B cell (primary cell): ENCODE data around the gene SLC9A5. TPM values are rescaled to one million over a fixed set of nuclear protein-coding genes. Genes with fewer than 3 reads are reported as not detected.

Source experiments
- ATAC-seq: fragments of 200-7000 bp; cut with Tn5 transposase; one replicate; pipeline ENCODE4 v1.10.0; 2021; ENCODE audit warnings: low read depth, mild to moderate bottlenecking, moderate number of reproducible peaks, moderate library complexity
- CTCF ChIA-PET: fragments of 350-600 bp; sonication (Branson Sonifier 250); formaldehyde crosslinking; loops from one replicate; lab custom pipeline; 2021; ENCODE audit warnings: antibody characterized with exemption, inconsistent platforms; lab: Charles Lee
- POLR2A ChIA-PET: fragments of 350-600 bp; sonication (Branson Sonifier 250); formaldehyde crosslinking; loops from one replicate; lab custom pipeline; 2021; ENCODE audit warnings: antibody characterized with exemption; lab: Charles Lee
- DNase-seq: peaks from one replicate; pipeline ENCODE4 v3.0.0; 2013
- H2AFZ ChIP-seq: 2 replicates; pipeline ENCODE4 v1.6.1; 2012; ENCODE audit warnings: mild to moderate bottlenecking, low read depth, low read length; ENCODE audit not compliant: insufficient read depth, poor library complexity, severe bottlenecking
- H3K27ac ChIP-seq, 2 donors: 1 replicate in 1 of 2; 2 replicates in 1 of 2; pipeline ENCODE4 v1.5.1; 2012 to 2013; ENCODE audit warnings: low read length in 2 of 2, mild to moderate bottlenecking in 2 of 2, moderate library complexity in 1 of 2
- H3K27me3 ChIP-seq, 4 experiments: fragments of 200-600 bp in 1 of 4; sonication (generic) in 1 of 4; replicated peaks in 1 of 4; 1 replicate in 2 of 4; 2 replicates in 2 of 4; pipeline versions ENCODE4 v1.6.1 to v1.7.0; 2013 to 2016; ENCODE audit warnings: low read length in 3 of 4, mild to moderate bottlenecking in 2 of 4, mixed read lengths in 1 of 4, moderate library complexity in 1 of 4; ENCODE audit not compliant: insufficient read depth in 4 of 4, control insufficient read depth in 3 of 4; ENCODE audit errors: control extremely low read depth in 1 of 4
- H3K36me3 ChIP-seq, 2 experiments: replicated peaks in 1 of 2; 1 replicate in 1 of 2; 2 replicates in 1 of 2; pipeline versions ENCODE4 v1.6.1 to v1.7.1; 2013; ENCODE audit warnings: low read length in 1 of 2; ENCODE audit not compliant: insufficient read depth in 2 of 2, control insufficient read depth in 1 of 2; ENCODE audit errors: control extremely low read depth in 1 of 2, extremely low read depth in 1 of 2
- H3K4me1 ChIP-seq, 2 donors: fragments of 200-600 bp in 1 of 2; sonication (generic) in 1 of 2; 1 replicate in 1 of 2; 2 replicates in 1 of 2; pipeline versions ENCODE4 v1.5.1 to v1.6.1; 2013 to 2017; ENCODE audit warnings: low read length in 2 of 2; ENCODE audit not compliant: control insufficient read depth in 2 of 2, insufficient read depth in 2 of 2
- H3K4me2 ChIP-seq: replicated peaks from 2 replicates; pipeline ENCODE3; 2012; ENCODE audit warnings: mild to moderate bottlenecking, low read depth, low read length; ENCODE audit not compliant: poor library complexity, severe bottlenecking
- H3K4me3 ChIP-seq, 5 experiments: fragments of 200-600 bp in 1 of 5; sonication (generic) in 1 of 5; 1 replicate in 3 of 5; 2 replicates in 2 of 5; pipeline versions ENCODE4 v1.5.1 to v1.7.0; 2011 to 2016; ENCODE audit warnings: low read length in 4 of 5, mild to moderate bottlenecking in 4 of 5, low read depth in 2 of 5, control low read depth in 1 of 5, moderate library complexity in 1 of 5; ENCODE audit not compliant: insufficient read depth in 1 of 5; ENCODE audit errors: control extremely low read depth in 1 of 5, extremely low read depth in 1 of 5
- H3K79me2 ChIP-seq: fragments of 200-600 bp; sonication (generic); one replicate; pipeline ENCODE4 v1.6.0; 2016; ENCODE audit warnings: low read length; ENCODE audit not compliant: control insufficient read depth, insufficient read depth
- H3K9ac ChIP-seq: fragments of 200-600 bp; sonication (generic); 2 replicates; pipeline ENCODE4 v1.6.1; 2017; ENCODE audit warnings: mild to moderate bottlenecking, low read length, moderate library complexity
- H3K9me3 ChIP-seq, 3 donors: one replicate each; pipeline versions ENCODE4 v1.6.1 to v1.7.1; 2013; ENCODE audit warnings: low read length in 2 of 3; ENCODE audit not compliant: control insufficient read depth in 2 of 3, insufficient read depth in 1 of 3; ENCODE audit errors: control extremely low read depth in 1 of 3
- H4K20me1 ChIP-seq: 2 replicates; pipeline ENCODE4 v1.6.0; 2012; ENCODE audit warnings: mild to moderate bottlenecking, low read length; ENCODE audit not compliant: insufficient read depth, control insufficient read depth, poor library complexity, severe bottlenecking
- H3K27ac Mint-ChIP-seq: one replicate; pipeline ENCODE4 v1.8.0; 2021; ENCODE audit warnings: mixed read lengths
- H3K27me3 Mint-ChIP-seq: one replicate; pipeline ENCODE4 v1.8.0; 2021; ENCODE audit warnings: mixed read lengths
- H3K4me1 Mint-ChIP-seq: one replicate; pipeline ENCODE4 v1.8.0; 2021; ENCODE audit warnings: mixed read lengths
- H3K4me3 Mint-ChIP-seq: one replicate; pipeline ENCODE4 v1.8.0; 2021; ENCODE audit warnings: mixed read lengths
- H3K9me3 Mint-ChIP-seq: one replicate; pipeline ENCODE4 v1.8.0; 2022; ENCODE audit warnings: mixed read lengths; ENCODE audit not compliant: insufficient read depth
- CTCF ChIP-seq: fragments of 200-600 bp; IDR thresholded peaks from one replicate; pipeline ENCODE4 v1.8.0; 2022; ENCODE audit warnings: antibody characterized with exemption, mild to moderate bottlenecking
- EZH2 ChIP-seq: IDR thresholded peaks from 2 replicates; pipeline ENCODE4 v1.6.1; 2012; ENCODE audit warnings: borderline replicate concordance, low read depth, mild to moderate bottlenecking, moderate library complexity, low read length; ENCODE audit not compliant: insufficient read depth, poor library complexity, severe bottlenecking
- WGBS: methylation state at CpG from one replicate; pipeline ENCODE4 v1.1.5; 2013; ENCODE audit warnings: missing lambda C conversion rate; ENCODE audit not compliant: insufficient coverage; 5-methylcytosine and 5-hydroxymethylcytosine counted together
- intact Hi-C: fragments of 100-400 bp; cut with micrococcal nuclease; formaldehyde crosslinking; loops from one replicate; pipeline ENCODE4 v1.10.0; 2022
- polyA plus RNA-seq: library from polyadenylated mRNA; depleted of rRNA; stranded (reverse); fragments of >200 nt; gene quantifications from 2 replicates; pipeline ENCODE4 v1.2.3, GENCODE V29; 2012
- total RNA-seq, 2 donors: library from RNA; stranded (reverse); fragments of 120-200 nt in 1 of 2; gene quantifications; 1 replicate in 1 of 2; 2 replicates in 1 of 2; pipeline versions ENCODE4 v1.2.3 to v1.2.4, GENCODE V29; 2013 to 2022

The SLC9A5 gene
- total and polyA plus RNA-seq, 2 donors (not counting 1 experiment from before 2014, with no cell fraction given) = 1.7 TPM

GRCh38 chr16:67206838-67207248, 41.9 kb upstream of the SLC9A5 start:
- H3K27ac Mint-ChIP-seq = no peak overlapping the region
- Histone ChIP-seq H3K4me3 (no peak overlapping the region), H3K27ac (no peak overlapping the region), H3K9me3 (no peaks in the 10 kb centered on the region), H4K20me1 (no peaks in the 10 kb centered on the region), H2AFZ (no peak overlapping the region), H3K27me3 (no peaks in the 10 kb centered on the region), H3K79me2 (no peaks in the 10 kb centered on the region), H3K4me1 (no peaks in the 10 kb centered on the region), H3K4me2 (no peak overlapping the region), H3K36me3 (peaks cover 0 to 16% of the 10 kb centered on the region in 2 experiments), H3K9ac (no peak overlapping the region)
- POLR2A ChIA-PET = no interaction called here
- no peaks in the 10 kb centered on the region for H3K4me1 Mint-ChIP-seq
- ATAC-seq (no peak), DNase-seq (no peak)
- H3K9me3 Mint-ChIP-seq = no peaks in the 10 kb centered on the region
- H3K4me3 Mint-ChIP-seq = no peak overlapping the region
- intact Hi-C loops = no loop called here
- no peaks in the 10 kb centered on the region for H3K27me3 Mint-ChIP-seq
- TF ChIP-seq CTCF (no peak), EZH2 (no peak)
- 100% methylated on average over 3 of the region's 3 CpGs for WGBS
- CTCF ChIA-PET = no interaction called here

GRCh38 chr16:67207249-67208091, 41.3 kb upstream of the SLC9A5 start:
- TF ChIP-seq CTCF (no peak), EZH2 (no peak)
- Histone ChIP-seq H3K9ac (no peak overlapping the region), H3K9me3 (no peaks in the 10 kb centered on the region), H4K20me1 (no peaks in the 10 kb centered on the region), H3K4me3 (no peak overlapping the region), H3K79me2 (no peaks in the 10 kb centered on the region), H3K4me2 (no peak overlapping the region), H3K27me3 (no peaks in the 10 kb centered on the region), H3K36me3 (peaks cover 0 to 11% of the 10 kb centered on the region in 2 experiments), H3K27ac (no peak overlapping the region), H3K4me1 (no peaks in the 10 kb centered on the region), H2AFZ (no peak overlapping the region)
- 95% methylated on average over 21 of the region's 21 CpGs for WGBS
- ChIA-PET POLR2A (no interaction called here), CTCF (interaction anchor here (1.2 kb wide), 1 partner anchor 10 kb away, joined by 3 read pairs; no protein-coding TSS in a partner anchor)
- no peak overlapping the region for H3K4me3 Mint-ChIP-seq
- ATAC-seq (no peak), DNase-seq (no peak)
- no peaks in the 10 kb centered on the region for H3K4me1 Mint-ChIP-seq
- no peaks in the 10 kb centered on the region for H3K27me3 Mint-ChIP-seq
- intact Hi-C loops = no loop called here
- no peaks in the 10 kb centered on the region for H3K9me3 Mint-ChIP-seq
- H3K27ac Mint-ChIP-seq = no peak overlapping the region
